Endothelial cell of umbilical vein (primary cell): ENCODE data around the gene MRPL44. TPM values are rescaled to one million over a fixed set of nuclear protein-coding genes. Genes with fewer than 3 reads are reported as not detected.

Experiments
- BruUV-seq: library from RNA; stranded (reverse); fragments of 400-500 nt; replicated peaks from 2 replicates; lab custom pipeline; 2021; lab: Mats Ljungman, UMichigan
- CTCF ChIA-PET: fragments of 300-600, 350-600 bp; sonication (Branson Sonifier 250); formaldehyde crosslinking; loops from one replicate; lab custom pipeline; 2021; ENCODE audit warnings: antibody characterized with exemption, inconsistent platforms; lab: Charles Lee
- POLR2A ChIA-PET: fragments of 300-600, 350-600 bp; sonication (Branson Sonifier 250); formaldehyde crosslinking; loops from one replicate; lab custom pipeline; 2021; ENCODE audit warnings: antibody characterized with exemption, inconsistent platforms; lab: Charles Lee
- DNase-seq: peaks from one replicate; pipeline ENCODE4 v3.0.0-alpha.2; 2011; ENCODE audit warnings: low read depth, low spot score
- FAIRE-seq: peaks from 2 replicates; lab custom pipeline; 2011; peaks lifted over from hg19 to GRCh38; lab: Jason Lieb, UNC
- H2AFZ ChIP-seq: 2 replicates; pipeline ENCODE4 v1.6.0; 2012; ENCODE audit warnings: low read depth, low read length, control low read depth, inconsistent platforms
- H3K27ac ChIP-seq: 2 replicates; pipeline ENCODE4 v1.5.1; 2011; ENCODE audit warnings: low read depth, mild to moderate bottlenecking, control low read depth, low read length, moderate library complexity; ENCODE audit not compliant: insufficient read depth
- H3K27me3 ChIP-seq, 2 experiments: 2 replicates each; pipeline versions ENCODE4 v1.6.0 to v1.6.1; 2011; ENCODE audit warnings: low read length in 2 of 2, mixed read lengths in 1 of 2; ENCODE audit not compliant: control insufficient read depth in 2 of 2, insufficient read depth in 2 of 2
- H3K36me3 ChIP-seq, 2 experiments: 2 replicates in 1 of 2; 3 replicates in 1 of 2; pipeline ENCODE4 v1.5.1; 2011; ENCODE audit warnings: low read length in 2 of 2, mild to moderate bottlenecking in 1 of 2, moderate library complexity in 1 of 2; ENCODE audit not compliant: control insufficient read depth in 2 of 2, insufficient read depth in 2 of 2; ENCODE audit errors: extremely low read depth in 1 of 2
- H3K4me1 ChIP-seq: 3 replicates; pipeline ENCODE4 v1.5.1; 2011; ENCODE audit warnings: mild to moderate bottlenecking, low read length; ENCODE audit not compliant: control insufficient read depth, insufficient read depth; ENCODE audit errors: extremely low read depth
- H3K4me2 ChIP-seq: 2 replicates; pipeline ENCODE4 v1.6.1; 2011; ENCODE audit warnings: low read length, control low read depth, mixed read lengths; ENCODE audit not compliant: insufficient read depth
- H3K4me3 ChIP-seq, 3 experiments: fragments of 200-600 bp in 1 of 3; sonication (generic), shearing (Covaris generic) in 1 of 3; replicated peaks in 1 of 3; 2 replicates each; pipeline ENCODE4 v1.5.1; 2011 to 2016; ENCODE audit warnings: control low read depth in 3 of 3, low read length in 3 of 3, mild to moderate bottlenecking in 2 of 3, inconsistent platforms in 1 of 3, low read depth in 1 of 3, moderate library complexity in 1 of 3; ENCODE audit not compliant: insufficient read depth in 1 of 3
- H3K79me2 ChIP-seq: 2 replicates; pipeline ENCODE4 v1.6.0; 2012; ENCODE audit warnings: low read length, inconsistent platforms; ENCODE audit not compliant: control insufficient read depth, insufficient read depth
- H3K9ac ChIP-seq: replicated peaks from 2 replicates; pipeline ENCODE3; 2011; ENCODE audit warnings: low read length, control low read depth; ENCODE audit not compliant: insufficient read depth; ENCODE audit errors: extremely low read depth
- H3K9me1 ChIP-seq: replicated peaks from 3 replicates; pipeline ENCODE4 v1.6.0; 2011; ENCODE audit warnings: mild to moderate bottlenecking, low read length; ENCODE audit not compliant: control insufficient read depth, insufficient read depth; ENCODE audit errors: extremely low read depth
- H3K9me3 ChIP-seq: replicated peaks from 2 replicates; pipeline ENCODE4 v1.5.1; 2012; ENCODE audit warnings: low read length, inconsistent platforms; ENCODE audit not compliant: control insufficient read depth, insufficient read depth
- H4K20me1 ChIP-seq: replicated peaks from 2 replicates; pipeline ENCODE3; 2011; ENCODE audit warnings: mild to moderate bottlenecking, low read length; ENCODE audit not compliant: control insufficient read depth, insufficient read depth; ENCODE audit errors: extremely low read depth
- EZH2 ChIP-seq: IDR thresholded peaks from 2 replicates; pipeline ENCODE4 v1.6.1; 2012; ENCODE audit warnings: borderline replicate concordance, low read depth, mild to moderate bottlenecking, moderate library complexity, low read length, inconsistent platforms; ENCODE audit not compliant: severe bottlenecking
- GATA2 ChIP-seq: IDR thresholded peaks from 2 replicates; pipeline ENCODE4 v1.7.0; 2011; ENCODE audit warnings: low read depth, mild to moderate bottlenecking, moderate library complexity, mixed read lengths, low read length; ENCODE audit not compliant: insufficient read length, insufficient read depth
- JUN ChIP-seq: IDR thresholded peaks from 2 replicates; pipeline ENCODE4 v1.6.1; 2011; ENCODE audit warnings: borderline replicate concordance, low read depth; ENCODE audit not compliant: insufficient read length, insufficient read depth
- MYC ChIP-seq: IDR thresholded peaks from one replicate; pipeline ENCODE4 v1.6.1; 2011; ENCODE audit warnings: mild to moderate bottlenecking, low read depth, low read length
- POLR2AphosphoS5 ChIP-seq: IDR thresholded peaks from 2 replicates; pipeline ENCODE4 v1.6.1; 2012; ENCODE audit warnings: low read depth, mild to moderate bottlenecking, control low read depth, low read length, moderate library complexity; ENCODE audit not compliant: insufficient read depth
- dilution Hi-C: fragments of 300-500 bp; cut with MboI; formaldehyde crosslinking; loops from one replicate; pipeline ENCODE4 v1.15.0; 2019; ENCODE audit warnings: low sequenced_read_pairs; ENCODE audit not compliant: extremely low pct_ligation_motif_present
- intact Hi-C: fragments of 100-400 bp; cut with micrococcal nuclease; formaldehyde crosslinking; loops from one replicate; pipeline ENCODE4 v1.10.0; 2022
- polyA plus RNA-seq, 4 experiments: library from polyadenylated mRNA; depleted of rRNA in 3 of 4; stranded (reverse) in 3 of 4; unstranded in 1 of 4; fragments of >200 nt; gene quantifications; 2 replicates each; pipeline versions ENCODE4 v1.2.1 to v1.2.3, GENCODE V29; 2011 to 2012; ENCODE audit warnings: missing spikeins in 1 of 4
- total RNA-seq: library from RNA; stranded (reverse); gene quantifications from 2 replicates; pipeline ENCODE4 v1.2.3, GENCODE V29; 2021
- TF ChIP-seq, protein P1 (sequence below), 2 donors: IDR thresholded peaks; 1 replicate in 1 of 2; 2 replicates in 1 of 2; pipeline ENCODE4 v1.5.1; 2011; ENCODE audit warnings: low read length in 2 of 2, mild to moderate bottlenecking in 2 of 2, moderate library complexity in 2 of 2, control low read depth in 1 of 2, inconsistent platforms in 1 of 2, low read depth in 1 of 2; ENCODE audit not compliant: insufficient read depth in 1 of 2; ENCODE audit errors: extremely low read depth in 1 of 2
- TF ChIP-seq, protein P2 (sequence below): IDR thresholded peaks from 2 replicates; pipeline ENCODE4 v1.6.1; 2011; ENCODE audit not compliant: insufficient read depth, insufficient read length

Gene MRPL44
- total and polyA plus RNA-seq, 2 donors (not counting 3 experiments of a cell fraction or from before 2014, with no cell fraction given), result 19.2 to 27.7 TPM

DNA sequence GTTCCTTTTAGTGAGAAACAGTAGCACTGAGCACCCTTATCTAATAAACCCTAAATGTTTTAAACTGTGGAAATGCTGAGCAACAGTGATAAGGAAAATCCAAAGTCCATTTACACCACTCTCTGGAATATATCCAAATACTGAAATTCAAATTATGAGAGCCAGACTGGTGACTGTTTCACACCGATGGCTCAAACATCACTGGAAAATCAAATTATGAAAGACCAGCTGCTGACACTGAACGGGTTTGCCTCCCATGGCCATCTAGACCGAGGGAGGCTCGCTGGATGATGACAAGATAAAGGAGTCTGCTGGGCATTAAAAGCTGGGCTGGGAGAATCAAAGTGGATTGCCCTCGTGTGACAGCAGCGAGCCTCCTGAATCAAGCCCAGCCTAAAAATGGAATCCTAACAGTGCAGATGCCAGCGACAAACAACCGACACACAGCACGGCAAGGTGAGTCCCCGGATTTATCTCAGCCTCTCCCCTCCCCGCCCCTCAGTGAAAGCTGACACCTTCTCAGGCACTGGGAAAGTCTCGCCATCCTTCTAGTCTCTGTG lies 51.5 kb downstream of the MRPL44 start:
- Histone ChIP-seq H3K4me1 (peaks cover 10% of the 10 kb centered on the region), H3K36me3 (no peaks in the 10 kb centered on the region), H3K79me2 (no peaks in the 10 kb centered on the region), H3K27me3 (no peaks in the 10 kb centered on the region), H3K4me2 (no peak overlapping the region), H3K9me3 (no peaks in the 10 kb centered on the region), H2AFZ (no peak overlapping the region), H3K4me3 (no peak overlapping the region), H3K9ac (no peak overlapping the region), H3K27ac (no peak overlapping the region), H4K20me1 (no peaks in the 10 kb centered on the region), H3K9me1 (no peaks in the 10 kb centered on the region)
- no TSS peak for BruUV-seq
- CTCF ChIA-PET, result interaction anchor here (0.9 to 6.8 kb wide), 4 partner anchors 15 to 273 kb away, joined by 3 to 73 read pairs (median 4); no protein-coding TSS in a partner anchor
- intact Hi-C loops (no loop called here), dilution Hi-C loops (loop anchor here (25.0 kb wide), 1 partner anchor 279 kb away; no protein-coding TSS in a partner anchor)
- FAIRE-seq (no peak), DNase-seq (no peak)
- POLR2A ChIA-PET, result no interaction called here
- no peak for TF ChIP-seq JUN
- TF ChIP-seq, protein P1, sequence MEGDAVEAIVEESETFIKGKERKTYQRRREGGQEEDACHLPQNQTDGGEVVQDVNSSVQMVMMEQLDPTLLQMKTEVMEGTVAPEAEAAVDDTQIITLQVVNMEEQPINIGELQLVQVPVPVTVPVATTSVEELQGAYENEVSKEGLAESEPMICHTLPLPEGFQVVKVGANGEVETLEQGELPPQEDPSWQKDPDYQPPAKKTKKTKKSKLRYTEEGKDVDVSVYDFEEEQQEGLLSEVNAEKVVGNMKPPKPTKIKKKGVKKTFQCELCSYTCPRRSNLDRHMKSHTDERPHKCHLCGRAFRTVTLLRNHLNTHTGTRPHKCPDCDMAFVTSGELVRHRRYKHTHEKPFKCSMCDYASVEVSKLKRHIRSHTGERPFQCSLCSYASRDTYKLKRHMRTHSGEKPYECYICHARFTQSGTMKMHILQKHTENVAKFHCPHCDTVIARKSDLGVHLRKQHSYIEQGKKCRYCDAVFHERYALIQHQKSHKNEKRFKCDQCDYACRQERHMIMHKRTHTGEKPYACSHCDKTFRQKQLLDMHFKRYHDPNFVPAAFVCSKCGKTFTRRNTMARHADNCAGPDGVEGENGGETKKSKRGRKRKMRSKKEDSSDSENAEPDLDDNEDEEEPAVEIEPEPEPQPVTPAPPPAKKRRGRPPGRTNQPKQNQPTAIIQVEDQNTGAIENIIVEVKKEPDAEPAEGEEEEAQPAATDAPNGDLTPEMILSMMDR (IDR thresholded peaks at IDR 0.05; ENCODE audit: extremely low read depth in 1 of 2, insufficient read depth in 1 of 2, low read depth in 1 of 2, low read length in 2 of 2), result no peak
- no peak for TF ChIP-seq POLR2AphosphoS5
- TF ChIP-seq MYC, result no peak
- TF ChIP-seq EZH2, result no peak
- no peak for TF ChIP-seq GATA2
- TF ChIP-seq, protein P2, sequence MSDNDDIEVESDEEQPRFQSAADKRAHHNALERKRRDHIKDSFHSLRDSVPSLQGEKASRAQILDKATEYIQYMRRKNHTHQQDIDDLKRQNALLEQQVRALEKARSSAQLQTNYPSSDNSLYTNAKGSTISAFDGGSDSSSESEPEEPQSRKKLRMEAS, result no peak
